C4-2B (cell line): ENCODE measurements around the gene PIAS1.

Source experiments
- CTCF ChIP-seq: fragments of 450-650 bp; conservative IDR thresholded peaks from 2 replicates; pipeline ENCODE4 v1.5.1; 2017; ENCODE audit warnings: mild to moderate bottlenecking
- ZFX ChIP-seq: fragments of 450-650 bp; IDR thresholded peaks from 2 replicates; pipeline ENCODE4 v1.6.1; 2017

GRCh38 chr15:68239025-68239424, 184.9 kb downstream of the PIAS1 start:
- TF ChIP-seq CTCF, result no peak
- no peak for TF ChIP-seq ZFX
